Mesenteric fat pad (tissue), 1 donor: ENCODE measurements around the gene TAS2R7. TPM values are rescaled to one million over a fixed set of nuclear protein-coding genes. Genes with fewer than 3 reads are reported as not detected.
"Not testable (repeated sequence)": the region's sequence is repeated elsewhere in the genome, so short reads cannot be mapped to it uniquely, and the experiment has no call there.

Source experiments
- DNase-seq: peaks from one replicate; pipeline ENCODE4 v3.0.0-alpha.2; 2020; ENCODE audit warnings: low spot score
- long read RNA-seq: library from polyadenylated mRNA; unstranded; transcript quantifications from one replicate; pipeline ENCODE4 v2.0.0, GENCODE V29; 2020
- total RNA-seq: library from RNA; stranded (reverse); fragmentation: NEBNext Ultra II Directional; extraction: Animal tissue kit (Norgen Biotek cat#: 25700); gene quantifications from one replicate; pipeline ENCODE4 v1.2.1, GENCODE V29; 2021
- donor health status: DM: yes; HTN: yes; CAD: no.

TAS2R7 gene
- not detected for total RNA-seq
- long read RNA-seq = 0 reads

- no peak for DNase-seq
These were observed at the start of gene TAS2R7 for GRCh38 chr12:10802587-10802986. Gene TAS2R7 (minus strand): TSS chr12:10802627. CDS start chr12:10802570, 57 bp downstream.

GRCh38 chr12:10851243-10851858 lies 48.9 kb upstream of the TAS2R7 start:
- DNase-seq = no peak

- no peak for DNase-seq
These were observed 47.0 kb upstream of the TAS2R7 start, which contains the start of gene PRR4 for GRCh38 chr12:10849425-10849878. Gene PRR4 (minus strand): TSS chr12:10849475. CDS start chr12:10849437, 38 bp downstream.

- DNase-seq = no peak
These were observed 45.3 kb upstream of the TAS2R7 start for GRCh38 chr12:10847744-10848143.

GRCh38 chr12:10842862-10843261 lies 40.4 kb upstream of the TAS2R7 start:
- DNase-seq = no peak

- no peak for DNase-seq
These were observed 36.0 kb upstream of the TAS2R7 start for GRCh38 chr12:10838461-10838860.

GRCh38 chr12:10829994-10830393 lies 27.6 kb upstream of the TAS2R7 start:
- no peak for DNase-seq

GRCh38 chr12:10826258-10826657 lies 23.8 kb upstream of the TAS2R7 start, which contains the start of gene TAS2R10:
Gene TAS2R10 (minus strand): TSS chr12:10826358. CDS start chr12:10826269, 89 bp downstream.
- no peak for DNase-seq

GRCh38 chr12:10824957-10825356 lies 22.5 kb upstream of the TAS2R7 start:
- DNase-seq = no peak

GRCh38 chr12:10811883-10812536 lies 9.6 kb upstream of the TAS2R7 start:
- DNase-seq = no peak

- no peak for DNase-seq
These were observed 7.6 kb upstream of the TAS2R7 start, which contains the start of gene TAS2R9 for GRCh38 chr12:10810068-10810467. Gene TAS2R9 (minus strand): TSS chr12:10810168. CDS start chr12:10810075, 93 bp downstream.

- DNase-seq = no peak
These were observed 4.8 kb upstream of the TAS2R7 start, which contains the start of gene TAS2R8 for GRCh38 chr12:10807186-10807585. Gene TAS2R8 (minus strand): TSS chr12:10807286. CDS start chr12:10806980, 306 bp downstream.

GRCh38 chr12:10801741-10802140 lies 686 bp downstream of the TAS2R7 start:
- DNase-seq = no peak

GRCh38 chr12:10794222-10794621 lies 8.2 kb downstream of the TAS2R7 start:
- DNase-seq = no peak

GRCh38 chr12:10791769-10792168 lies 10.7 kb downstream of the TAS2R7 start:
- not testable (repeated sequence) for DNase-seq

GRCh38 chr12:10783252-10783651 lies 19.2 kb downstream of the TAS2R7 start:
- DNase-seq = no peak

GRCh38 chr12:10779103-10779502 lies 23.3 kb downstream of the TAS2R7 start:
- no peak for DNase-seq

GRCh38 chr12:10771132-10771733 lies 31.2 kb downstream of the TAS2R7 start:
- DNase-seq = no peak

- DNase-seq = no peak
These were observed 42.8 kb downstream of the TAS2R7 start for GRCh38 chr12:10759657-10760056.

GRCh38 chr12:10756194-10756593 lies 46.2 kb downstream of the TAS2R7 start:
- DNase-seq = no peak

GRCh38 chr12:10753059-10753458 lies 49.4 kb downstream of the TAS2R7 start:
- no peak for DNase-seq
